Activated T-cell treated with anti-CD3 and anti-CD28 coated beads, Interleukin-2, amount 50 U/mL, for 4 hours (primary cell): ENCODE results near the gene C1orf146. TPM values are rescaled to one million over a fixed set of nuclear protein-coding genes. Genes with fewer than 3 reads are reported as not detected.
"Not testable (repeated sequence)": the region's sequence is repeated elsewhere in the genome, so short reads cannot be mapped to it uniquely, and the experiment has no call there.

Experiments
- ATAC-seq, 2 donors: fragments of 200-7000 bp; cut with Tn5 transposase; one replicate each; pipeline ENCODE4 v1.10.0; 2021
- DNase-seq: peaks from one replicate; pipeline ENCODE4 v3.0.0-alpha.2; 2020
- H3K27me3 Mint-ChIP-seq: one replicate; pipeline ENCODE4 v1.8.0; 2021; ENCODE audit warnings: low read depth, mixed read lengths
- H3K36me3 Mint-ChIP-seq: one replicate; pipeline ENCODE4 v1.8.0; 2022; ENCODE audit warnings: mixed read lengths; ENCODE audit not compliant: insufficient read depth
- H3K4me1 Mint-ChIP-seq: one replicate; pipeline ENCODE4 v1.8.0; 2021; ENCODE audit warnings: low read depth, mixed read lengths
- H3K4me3 Mint-ChIP-seq: one replicate; pipeline ENCODE4 v1.8.0; 2021; ENCODE audit warnings: mild to moderate bottlenecking, moderate library complexity, mixed read lengths
- H3K9me3 Mint-ChIP-seq: one replicate; pipeline ENCODE4 v1.8.0; 2021; ENCODE audit warnings: mixed read lengths
- total RNA-seq, 3 donors: library from RNA; stranded (reverse); gene quantifications; one replicate each; pipeline ENCODE4 v1.2.1, GENCODE V29; 2021

Gene C1orf146
- total RNA-seq, 3 donors from 2014 or later: not detected

DNA sequence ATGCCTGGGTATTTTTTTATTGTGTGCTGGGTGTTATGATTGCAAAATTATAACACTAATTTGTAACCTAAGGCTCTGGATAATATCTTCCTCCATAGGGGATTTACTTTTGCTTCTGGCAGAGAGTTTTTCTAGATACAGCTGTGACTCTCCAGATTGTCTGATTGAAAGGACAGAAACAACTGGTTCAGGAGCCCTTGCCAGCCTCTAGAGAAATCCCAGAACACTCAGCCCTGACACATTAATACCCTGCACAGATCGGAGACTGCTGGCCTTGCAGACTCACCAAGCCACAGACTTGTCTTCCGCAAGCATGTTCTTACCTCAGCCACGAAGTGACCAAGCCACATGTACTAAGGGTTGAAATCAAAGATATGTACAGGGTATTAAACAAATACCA is 10.7 kb downstream of the C1orf146 start:
- Mint-ChIP-seq H3K9me3 (no peaks in the 10 kb centered on the region), H3K27me3 (peaks cover 4% of the 10 kb centered on the region), H3K4me3 (no peak overlapping the region), H3K4me1 (no peaks in the 10 kb centered on the region), H3K36me3 (no peaks in the 10 kb centered on the region)
- DNase-seq: no peak
- no peak for ATAC-seq

- ATAC-seq (no peak), DNase-seq (no peak)
- no peak overlapping the region for H3K4me3 Mint-ChIP-seq
- H3K27me3 Mint-ChIP-seq: peaks cover 4% of the 10 kb centered on the region
- no peaks in the 10 kb centered on the region for H3K9me3 Mint-ChIP-seq
- no peaks in the 10 kb centered on the region for H3K36me3 Mint-ChIP-seq
- H3K4me1 Mint-ChIP-seq: no peaks in the 10 kb centered on the region
These were observed 13.0 kb downstream of the C1orf146 start for GRCh38 chr1:92230736-92231135.

GRCh38 chr1:92240034-92240433 is 22.3 kb downstream of the C1orf146 start:
- no peak overlapping the region for H3K4me3 Mint-ChIP-seq
- no peaks in the 10 kb centered on the region for H3K36me3 Mint-ChIP-seq
- H3K27me3 Mint-ChIP-seq: peaks cover 15% of the 10 kb centered on the region
- no peaks in the 10 kb centered on the region for H3K9me3 Mint-ChIP-seq
- DNase-seq: no peak
- no peak for ATAC-seq
- H3K4me1 Mint-ChIP-seq: no peaks in the 10 kb centered on the region

DNA sequence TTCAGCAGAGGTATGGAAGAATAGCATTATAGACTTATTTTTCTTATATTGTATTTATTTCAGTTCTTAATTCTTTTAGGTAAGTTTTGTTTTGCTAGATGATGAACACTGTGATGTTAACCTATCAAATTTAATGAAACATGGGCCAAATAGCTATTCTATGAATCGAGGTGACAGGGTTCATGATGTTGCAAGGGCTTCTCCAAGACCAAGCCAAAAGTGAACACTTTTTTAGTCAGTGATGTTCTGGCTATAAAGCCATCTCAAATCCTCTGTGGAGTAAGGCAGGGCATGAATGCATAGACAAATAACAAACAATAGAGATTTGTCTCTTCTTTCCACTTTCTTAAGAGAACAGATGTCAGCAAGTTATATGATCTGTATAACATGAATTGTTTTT is 26.7 kb downstream of the C1orf146 start:
- Mint-ChIP-seq H3K4me3 (no peak overlapping the region), H3K36me3 (peaks cover 6% of the 10 kb centered on the region), H3K9me3 (no peaks in the 10 kb centered on the region), H3K4me1 (no peaks in the 10 kb centered on the region), H3K27me3 (no peaks in the 10 kb centered on the region)
- no peak for DNase-seq
- no peak for ATAC-seq

DNA sequence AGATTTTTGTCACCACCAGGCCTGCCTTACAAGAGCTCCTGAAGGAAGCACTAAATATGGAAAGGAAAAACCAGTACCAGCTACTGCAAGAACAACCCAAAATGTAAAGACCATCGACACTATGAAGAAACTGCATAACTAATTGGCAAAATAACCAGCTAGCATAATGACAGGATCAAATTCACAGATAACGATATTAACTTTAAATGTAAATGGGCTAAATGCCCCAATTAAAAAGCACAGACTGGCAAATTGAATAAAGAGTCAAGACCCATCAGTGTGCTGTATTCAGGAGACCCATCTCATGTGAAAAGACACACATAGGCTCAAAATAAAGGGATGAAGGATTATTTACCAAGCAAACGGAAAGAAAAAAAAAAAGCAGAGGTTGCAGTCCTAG is 37.0 kb downstream of the C1orf146 start:
- Mint-ChIP-seq H3K36me3 (peaks cover 65% of the 10 kb centered on the region), H3K9me3 (peaks cover 21% of the 10 kb centered on the region)
- DNase-seq, ATAC-seq, H3K27me3 Mint-ChIP-seq, H3K4me1 Mint-ChIP-seq, H3K4me3 Mint-ChIP-seq: not testable (repeated sequence)

DNA sequence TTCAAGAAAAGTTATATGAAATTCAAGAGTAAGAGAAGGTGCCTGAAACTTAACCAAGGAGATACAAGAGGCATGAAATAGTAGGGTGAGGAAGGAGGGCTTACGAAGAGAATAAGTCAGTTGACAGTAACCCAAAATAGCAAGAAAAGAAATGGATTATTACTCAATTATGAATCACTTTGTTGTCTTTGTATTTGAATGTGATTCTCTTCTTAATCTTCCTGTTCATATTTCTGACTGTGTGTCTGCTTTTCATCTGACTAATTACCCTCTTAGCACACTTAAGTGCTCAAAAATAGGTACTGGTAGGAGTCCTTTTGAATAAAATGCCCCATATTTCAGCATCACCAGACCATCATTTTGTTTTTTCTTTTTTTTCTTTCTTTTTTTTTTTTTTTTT is 41.6 kb downstream of the C1orf146 start:
- DNase-seq: no peak
- H3K4me1 Mint-ChIP-seq: no peaks in the 10 kb centered on the region
- H3K36me3 Mint-ChIP-seq: peaks cover 67% of the 10 kb centered on the region
- no peaks in the 10 kb centered on the region for H3K27me3 Mint-ChIP-seq
- H3K9me3 Mint-ChIP-seq: peaks cover 15% of the 10 kb centered on the region
- no peak for ATAC-seq
- H3K4me3 Mint-ChIP-seq: no peak overlapping the region

- H3K9me3 Mint-ChIP-seq: peaks cover 3% of the 10 kb centered on the region
- no peaks in the 10 kb centered on the region for H3K27me3 Mint-ChIP-seq
- H3K4me1 Mint-ChIP-seq: no peaks in the 10 kb centered on the region
- H3K4me3 Mint-ChIP-seq: no peak overlapping the region
- no peak for ATAC-seq
- no peak for DNase-seq
- H3K36me3 Mint-ChIP-seq: peaks cover 49% of the 10 kb centered on the region
These were observed 44.8 kb downstream of the C1orf146 start for GRCh38 chr1:92262516-92262915.

GRCh38 chr1:92273039-92273438 is 55.3 kb downstream of the C1orf146 start:
- Mint-ChIP-seq H3K4me3 (no peak overlapping the region), H3K27me3 (no peaks in the 10 kb centered on the region), H3K4me1 (peaks cover 1% of the 10 kb centered on the region), H3K9me3 (no peaks in the 10 kb centered on the region), H3K36me3 (peaks cover 50% of the 10 kb centered on the region)
- ATAC-seq: no peak
- no peak for DNase-seq

GRCh38 chr1:92274939-92275338 is 57.2 kb downstream of the C1orf146 start:
- Mint-ChIP-seq H3K9me3 (no peaks in the 10 kb centered on the region), H3K4me1 (peaks cover 1% of the 10 kb centered on the region), H3K36me3 (peaks cover 54% of the 10 kb centered on the region), H3K27me3 (no peaks in the 10 kb centered on the region), H3K4me3 (no peak overlapping the region)
- ATAC-seq: no peak
- no peak for DNase-seq

- H3K9me3 Mint-ChIP-seq: no peaks in the 10 kb centered on the region
- H3K4me3 Mint-ChIP-seq: no peak overlapping the region
- peaks cover 63% of the 10 kb centered on the region for H3K36me3 Mint-ChIP-seq
- DNase-seq (no peak), ATAC-seq (no peak)
- H3K4me1 Mint-ChIP-seq: peaks cover 1% of the 10 kb centered on the region
- no peaks in the 10 kb centered on the region for H3K27me3 Mint-ChIP-seq
These were observed 58.4 kb downstream of the C1orf146 start for GRCh38 chr1:92276082-92276481.

DNA sequence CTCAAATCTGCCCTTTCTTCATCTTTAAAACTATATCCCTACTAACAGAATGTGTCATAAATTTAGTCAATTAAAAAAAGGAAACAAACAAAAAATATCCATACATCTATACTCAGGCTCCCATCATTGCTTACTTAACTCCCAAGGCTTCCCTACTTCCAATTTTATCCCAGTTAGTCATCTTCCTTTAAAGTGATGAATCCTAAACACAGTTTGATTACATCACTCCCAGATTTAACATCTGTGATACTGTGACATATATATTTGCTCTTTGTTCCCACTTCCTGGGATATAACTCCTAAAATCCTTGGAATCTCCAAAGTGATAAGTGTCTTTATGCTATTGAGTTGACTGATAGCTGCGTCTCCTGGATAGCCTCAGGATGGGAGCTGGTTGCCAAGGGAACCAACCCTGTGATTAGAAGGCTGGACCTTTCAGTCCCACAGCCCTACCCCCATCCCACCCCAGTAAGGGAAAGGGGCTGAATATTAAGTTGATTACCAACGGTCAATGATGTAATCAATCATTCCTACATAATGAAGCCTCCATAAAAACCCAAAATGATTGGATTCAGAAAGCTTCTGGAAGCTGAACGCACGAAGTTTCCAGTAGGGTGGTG is 59.5 kb downstream of the C1orf146 start:
- ATAC-seq (no peak), DNase-seq (no peak)
- Mint-ChIP-seq H3K9me3 (no peaks in the 10 kb centered on the region), H3K36me3 (peaks cover 69% of the 10 kb centered on the region), H3K4me1 (peaks cover 4% of the 10 kb centered on the region), H3K4me3 (no peak overlapping the region), H3K27me3 (no peaks in the 10 kb centered on the region)

DNA sequence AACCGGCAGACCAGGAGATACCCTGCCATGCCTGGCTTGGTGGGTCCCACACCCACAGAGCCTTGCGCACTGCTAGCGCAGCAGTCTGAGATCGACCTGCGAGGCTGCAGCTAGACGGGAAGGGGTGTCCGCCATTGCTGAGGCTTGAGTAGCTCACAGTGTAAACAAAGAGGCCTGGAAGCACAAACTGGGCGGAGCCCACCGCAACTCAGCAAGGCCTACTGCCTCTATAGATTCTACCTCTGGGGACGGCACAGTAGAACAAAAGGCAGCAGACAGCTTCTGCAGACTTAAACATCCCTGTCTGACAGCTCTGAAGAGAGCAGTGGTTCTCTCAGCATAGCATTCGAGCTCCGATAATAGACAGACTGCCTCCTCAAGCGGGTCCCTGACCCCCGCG is 62.1 kb downstream of the C1orf146 start:
- DNase-seq, H3K27me3 Mint-ChIP-seq, H3K9me3 Mint-ChIP-seq, H3K4me3 Mint-ChIP-seq, H3K4me1 Mint-ChIP-seq, ATAC-seq: not testable (repeated sequence)
- peaks cover 78% of the 10 kb centered on the region for H3K36me3 Mint-ChIP-seq

- not testable (repeated sequence) for H3K9me3 Mint-ChIP-seq, H3K4me3 Mint-ChIP-seq, H3K4me1 Mint-ChIP-seq, ATAC-seq, H3K27me3 Mint-ChIP-seq, DNase-seq
- H3K36me3 Mint-ChIP-seq: peaks cover 77% of the 10 kb centered on the region
These were observed 63.7 kb downstream of the C1orf146 start for GRCh38 chr1:92281411-92281810.

- no peaks in the 10 kb centered on the region for H3K9me3 Mint-ChIP-seq
- H3K36me3 Mint-ChIP-seq: peaks cover 42% of the 10 kb centered on the region
- peak in 1 of 2 donors; percentile 43 for ATAC-seq
- no peaks in the 10 kb centered on the region for H3K27me3 Mint-ChIP-seq
- peaks cover 18% of the 10 kb centered on the region for H3K4me1 Mint-ChIP-seq
- H3K4me3 Mint-ChIP-seq: no peak overlapping the region
- DNase-seq: no peak
These were observed 73.8 kb downstream of the C1orf146 start for GRCh38 chr1:92291372-92291999.
